Stimulated activated CD8-positive, alpha-beta memory T cell treated with anti-CD3 and anti-CD28 coated beads, Interleukin-12 subunit alpha, Interleukin-12 subunit beta, amount 100 ng/mL, for 24 hours (primary cell): ENCODE measurements around the gene S100A13.
"Not testable (repeated sequence)": the region's sequence is repeated elsewhere in the genome, so short reads cannot be mapped to it uniquely, and the experiment has no call there.

ENCODE experiments used
- DNase-seq: peaks from one replicate; pipeline ENCODE4 v3.0.0-alpha.2; 2020; ENCODE audit errors: extremely low read depth

S100A13 gene

GRCh38 chr1:153626904-153627714, at the start of gene S100A13:
Gene S100A13 (minus strand): TSS chr1:153627505. CDS start chr1:153626472, 1,033 bp downstream.
- DNase-seq, result no peak

GRCh38 chr1:153673511-153673910, 46.2 kb upstream of the S100A13 start:
- no peak for DNase-seq

- not testable (repeated sequence) for DNase-seq
These were observed 44.5 kb upstream of the S100A13 start for GRCh38 chr1:153671628-153672353.

DNA sequence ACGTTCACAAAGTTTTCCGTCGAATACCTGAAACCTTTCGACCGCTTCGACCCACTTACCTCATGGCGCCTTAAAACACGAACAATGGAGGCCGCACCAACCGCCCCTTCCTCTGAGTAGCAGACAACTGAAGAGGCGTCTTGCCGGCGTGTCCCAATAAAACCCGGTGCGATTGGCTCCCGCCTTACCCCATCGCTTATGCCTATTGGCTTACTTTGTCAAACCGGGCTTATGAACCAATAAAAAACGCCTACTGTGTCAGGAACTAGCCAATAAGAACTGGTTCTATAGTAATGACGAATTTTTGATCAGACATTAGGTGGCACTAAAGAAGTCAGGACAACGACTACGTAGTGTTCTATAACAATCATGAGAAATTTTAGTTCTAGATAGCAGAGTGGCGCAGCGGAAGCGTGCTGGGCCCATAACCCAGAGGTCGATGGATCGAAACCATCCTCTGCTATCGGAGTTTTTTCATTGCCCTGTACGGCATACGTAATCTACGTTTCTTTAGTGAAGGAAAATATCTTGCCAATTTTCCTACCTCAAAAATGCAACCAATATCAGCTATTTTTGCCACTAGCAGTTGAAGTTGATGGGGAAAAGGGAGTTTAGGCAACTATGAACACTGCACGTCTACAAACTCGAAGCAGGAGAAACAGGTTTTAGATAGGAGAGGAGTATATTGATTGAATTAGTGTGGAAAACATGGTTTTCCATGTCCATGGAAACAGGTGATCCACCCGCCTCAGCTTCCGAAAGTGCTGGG, 43.7 kb upstream of the S100A13 start, which contains the start of gene ILF2:
Gene ILF2 (minus strand): TSS at position 135 of the 769 bp plus-strand sequence. CDS start 71 bp downstream, at position 64.
- peak; percentile 82 for DNase-seq

DNA sequence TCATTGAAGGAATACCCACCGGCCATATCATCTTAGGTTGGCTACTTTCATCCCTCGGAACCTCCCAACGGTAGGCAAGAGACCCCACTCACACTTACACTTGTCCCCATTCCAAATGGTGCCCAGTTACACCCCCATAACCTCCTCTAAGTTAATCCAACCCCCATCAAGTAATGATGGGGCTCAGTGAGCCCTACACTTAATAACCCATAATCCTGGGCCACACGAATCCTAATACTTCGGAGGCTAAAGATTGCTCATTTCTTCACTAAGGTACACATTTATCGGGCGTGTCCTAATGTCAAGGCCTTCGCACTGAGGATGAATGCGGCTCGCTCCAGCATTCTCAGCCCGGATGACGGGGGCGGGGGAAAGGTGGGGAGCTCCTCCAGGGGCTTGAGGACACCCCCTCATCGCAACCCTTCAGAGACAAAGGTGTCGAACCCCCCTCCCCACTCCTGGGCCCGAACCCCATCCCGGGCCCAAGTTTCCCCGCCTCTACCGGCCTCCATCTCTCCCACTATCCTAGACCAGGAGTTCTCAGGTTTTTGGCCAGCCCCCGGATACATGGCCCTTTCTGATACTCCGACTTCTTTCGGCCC, 43.1 kb upstream of the S100A13 start:
- DNase-seq, result no peak

DNA sequence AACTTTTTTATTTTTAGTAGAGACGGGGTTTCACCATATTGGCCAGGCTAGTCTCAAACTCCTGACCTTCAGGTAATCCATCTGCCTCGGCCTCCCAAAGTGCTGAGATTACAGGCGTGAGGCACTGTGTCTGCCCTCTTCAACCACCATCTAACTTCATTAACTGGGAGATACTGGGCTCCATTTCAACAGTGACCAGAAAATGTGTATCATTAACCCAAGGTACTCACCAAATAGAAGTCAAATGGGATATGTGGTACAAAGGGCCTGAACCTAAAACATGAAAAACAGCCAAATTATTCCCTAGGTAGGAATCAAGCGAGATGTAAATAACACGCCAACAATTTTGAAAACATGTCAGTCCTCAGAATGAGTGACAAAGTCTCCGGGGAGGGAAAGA, 42.3 kb upstream of the S100A13 start:
- DNase-seq, result no peak

DNA sequence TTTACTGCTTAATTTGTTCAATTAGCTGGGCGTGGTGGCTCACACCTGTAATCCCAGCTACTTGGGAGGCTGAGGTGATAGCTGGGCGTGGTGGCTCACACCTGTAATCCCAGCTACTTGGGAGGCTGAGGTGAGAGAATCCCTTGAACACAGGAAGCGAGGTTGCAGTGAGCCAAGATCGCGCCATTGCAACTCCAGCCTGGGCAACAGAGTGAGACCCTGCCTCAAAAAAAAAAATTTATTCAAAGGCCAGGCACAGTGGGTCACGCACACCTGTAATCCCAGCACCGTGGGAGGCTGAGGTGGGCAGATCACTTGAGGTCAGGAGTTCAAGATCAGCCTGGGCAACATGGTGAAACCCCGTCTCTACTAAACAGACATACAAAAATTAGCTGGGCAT, 41.4 kb upstream of the S100A13 start:
- DNase-seq, result not testable (repeated sequence)

- no peak for DNase-seq
These were observed 40.1 kb upstream of the S100A13 start for GRCh38 chr1:153667439-153667838.

GRCh38 chr1:153663211-153663610, 35.9 kb upstream of the S100A13 start:
- DNase-seq, result no peak

GRCh38 chr1:153662269-153662668, 35.0 kb upstream of the S100A13 start:
- DNase-seq, result no peak

- no peak for DNase-seq
These were observed 33.9 kb upstream of the S100A13 start for GRCh38 chr1:153661111-153661708.

GRCh38 chr1:153659656-153660055, 32.4 kb upstream of the S100A13 start:
- no peak for DNase-seq

DNA sequence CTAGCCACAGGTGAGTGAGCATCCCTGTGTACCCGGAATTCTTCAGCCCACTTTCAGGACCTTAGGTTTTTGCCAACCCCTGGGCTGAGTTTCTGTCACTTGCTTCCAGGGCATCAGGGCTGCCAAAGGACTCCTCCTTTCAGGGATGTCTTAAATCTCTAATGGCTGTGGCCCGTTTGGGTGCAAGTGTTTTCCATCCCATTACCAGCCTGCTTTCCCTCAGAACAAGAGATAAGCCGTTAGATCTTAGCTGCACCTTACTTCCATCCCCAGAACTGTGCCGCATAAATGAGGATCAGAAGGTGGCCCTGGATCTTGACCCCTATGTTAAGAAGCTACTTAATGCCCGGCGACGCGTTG, 31.9 kb upstream of the S100A13 start:
- no peak for DNase-seq

DNA sequence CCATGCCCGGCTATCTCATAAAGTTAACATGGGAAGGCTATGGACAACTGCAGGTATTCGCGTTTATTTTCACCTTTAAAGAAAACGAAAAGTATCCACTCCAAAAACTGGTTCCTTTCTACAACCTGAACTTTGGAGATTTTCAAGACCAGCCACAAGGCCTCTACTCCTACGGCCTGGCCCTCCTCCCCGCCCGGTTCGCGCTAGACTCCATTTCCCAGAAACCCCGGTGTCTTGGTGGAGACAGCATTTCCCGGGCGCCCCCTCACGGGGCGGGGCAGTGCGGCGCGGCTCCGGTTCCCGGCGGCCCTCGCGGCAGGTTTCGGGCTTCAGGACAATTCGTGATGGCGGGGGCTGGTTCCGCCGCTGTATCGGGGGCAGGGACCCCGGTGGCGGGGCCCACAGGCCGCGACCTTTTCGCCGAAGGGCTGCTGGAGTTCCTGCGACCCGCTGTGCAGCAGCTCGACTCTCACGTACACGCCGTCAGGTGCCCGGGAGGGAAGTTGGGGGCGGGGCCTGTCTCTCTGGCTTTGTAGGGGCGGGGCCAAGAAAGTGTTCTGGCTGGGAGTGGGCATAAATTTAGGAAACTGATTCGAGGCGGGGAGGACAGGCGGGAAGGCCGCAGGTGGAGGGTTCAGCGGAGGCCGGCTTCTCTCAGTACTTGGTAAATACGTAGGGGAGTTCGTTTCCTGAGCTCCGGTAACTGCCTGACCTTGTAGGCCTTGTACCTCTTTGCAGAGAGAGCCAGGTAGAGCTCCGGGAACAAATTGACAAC, 31.3 kb upstream of the S100A13 start, which contains the start of gene SNAPIN:
Gene SNAPIN (plus strand): TSS at position 304 of the 775 bp plus-strand sequence. CDS start 41 bp downstream, at position 345.
- DNase-seq, result peak; percentile 82

DNA sequence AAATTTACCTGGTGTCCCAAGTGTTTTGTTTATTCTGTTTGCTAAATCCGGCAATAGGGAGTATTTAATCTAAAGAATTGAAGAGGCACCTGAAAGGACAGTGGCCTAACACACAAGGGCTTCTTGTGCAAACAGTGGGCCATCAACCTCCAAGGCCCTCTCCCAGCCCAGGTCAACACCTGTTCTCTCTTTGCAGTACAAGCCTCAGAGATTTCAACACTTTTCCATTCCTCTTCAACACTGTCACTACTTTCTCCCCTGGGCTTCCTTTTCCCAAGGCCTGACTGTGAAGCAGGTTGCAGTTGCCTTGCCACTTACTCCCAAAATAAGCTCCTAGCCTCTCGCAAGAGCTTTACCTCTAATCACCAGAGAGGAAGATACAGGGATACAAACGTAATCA, 28.0 kb upstream of the S100A13 start:
- DNase-seq, result no peak

DNA sequence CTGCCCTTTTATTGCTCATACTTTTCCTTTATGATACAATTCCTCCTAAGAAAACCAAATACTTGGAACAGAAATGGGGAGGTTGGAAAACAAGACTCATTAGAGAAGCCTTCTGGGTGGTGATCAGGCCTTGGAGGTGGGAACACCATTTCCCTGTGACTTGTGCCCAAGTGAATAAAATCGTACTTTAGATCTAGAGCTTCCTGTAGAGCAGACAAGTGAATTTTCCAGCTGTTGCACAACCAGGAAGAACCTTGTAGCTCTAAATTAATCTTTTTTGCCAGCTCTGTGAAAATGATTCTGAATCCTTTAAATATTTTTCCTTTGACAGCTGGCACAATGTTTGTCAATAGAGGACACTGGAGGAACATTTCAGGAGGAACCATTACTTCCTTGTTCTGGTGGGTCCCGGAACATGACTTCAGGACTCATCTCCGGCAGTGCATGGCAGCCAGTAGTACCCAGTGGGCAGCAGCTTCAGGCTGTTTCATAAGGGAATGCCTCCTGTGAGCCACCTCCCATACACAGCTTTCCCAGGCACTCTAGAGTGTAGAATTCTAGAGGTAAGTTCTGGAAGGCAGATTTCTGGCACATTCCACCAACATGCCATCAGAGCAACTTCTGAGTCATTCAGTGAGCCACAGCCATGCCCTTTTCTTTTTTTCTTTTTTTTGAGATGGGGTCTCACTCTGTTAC, 25.6 kb upstream of the S100A13 start:
- no peak for DNase-seq

GRCh38 chr1:153651771-153652170, 24.5 kb upstream of the S100A13 start:
- DNase-seq, result no peak

- no peak for DNase-seq
These were observed 22.5 kb upstream of the S100A13 start for GRCh38 chr1:153649863-153650235.

GRCh38 chr1:153649137-153649862, 22.0 kb upstream of the S100A13 start:
- no peak for DNase-seq
